Caco-2 (cell line): ENCODE measurements around the gene NLRP1. TPM values are rescaled to one million over a fixed set of nuclear protein-coding genes. Genes with fewer than 3 reads are reported as not detected.

Source experiments
- BruUV-seq: library from RNA; stranded (reverse); fragments of 400-500 nt; replicated peaks from 2 replicates; lab custom pipeline; 2021; lab: Mats Ljungman, UMichigan
- CTCF ChIA-PET: fragments of 300-600 bp; sonication (Branson Sonifier 250); formaldehyde crosslinking; loops from one replicate; lab custom pipeline; 2022; ENCODE audit warnings: antibody characterized with exemption; lab: Charles Lee
- POLR2A ChIA-PET: fragments of 300-600 bp; sonication (Branson Sonifier 250); formaldehyde crosslinking; loops from one replicate; lab custom pipeline; 2022; ENCODE audit warnings: antibody characterized with exemption; lab: Charles Lee
- DNase-seq, 2 experiments: peaks; one replicate each; pipeline versions ENCODE4 v3.0.0 to v3.0.0-alpha.2; 2020 to 2022
- H3K27me3 ChIP-seq: replicated peaks from 2 replicates; pipeline ENCODE4 v1.6.0; 2011; ENCODE audit warnings: low read length; ENCODE audit not compliant: control insufficient read depth, insufficient read depth
- H3K36me3 ChIP-seq: 2 replicates; pipeline ENCODE4 v1.5.1; 2011; ENCODE audit warnings: low read length; ENCODE audit not compliant: control insufficient read depth, insufficient read depth
- H3K4me1 ChIP-seq: fragments of 250-450 bp; sonication (Bioruptor Pico); 2 replicates; pipeline ENCODE4 v1.5.1; 2020; ENCODE audit warnings: mild to moderate bottlenecking
- H3K4me3 ChIP-seq: 2 replicates; pipeline ENCODE4 v1.5.1; 2011; ENCODE audit warnings: low read depth, mild to moderate bottlenecking, control low read depth, low read length
- H3K9me3 ChIP-seq: fragments of 250-450 bp; sonication (Bioruptor Pico); 2 replicates; pipeline ENCODE4 v1.5.1; 2020; ENCODE audit warnings: mild to moderate bottlenecking, moderate library complexity
- H3K27ac Mint-ChIP-seq: one replicate; pipeline ENCODE4 v1.8.0; 2022; ENCODE audit warnings: mixed read lengths; ENCODE audit not compliant: unreplicated experiment
- H3K27me3 Mint-ChIP-seq: one replicate; pipeline ENCODE4 v1.8.0; 2022; ENCODE audit warnings: mixed read lengths; ENCODE audit not compliant: insufficient read depth, unreplicated experiment
- H3K36me3 Mint-ChIP-seq: one replicate; pipeline ENCODE4 v1.8.0; 2022; ENCODE audit warnings: mild to moderate bottlenecking, mixed read lengths; ENCODE audit not compliant: insufficient read depth, unreplicated experiment
- H3K4me1 Mint-ChIP-seq: one replicate; pipeline ENCODE4 v1.8.0; 2022; ENCODE audit warnings: low read depth, mixed read lengths; ENCODE audit not compliant: unreplicated experiment
- H3K4me3 Mint-ChIP-seq: one replicate; pipeline ENCODE4 v1.8.0; 2022; ENCODE audit warnings: mild to moderate bottlenecking, moderate library complexity, mixed read lengths; ENCODE audit not compliant: unreplicated experiment
- H3K9me3 Mint-ChIP-seq: one replicate; pipeline ENCODE4 v1.8.0; 2022; ENCODE audit warnings: mixed read lengths; ENCODE audit not compliant: unreplicated experiment
- CTCF ChIP-seq, 2 experiments: fragments of 200-600 bp in 1 of 2; IDR thresholded peaks; 1 replicate in 1 of 2; 2 replicates in 1 of 2; pipeline versions ENCODE4 v1.5.1 to v1.8.0; 2011 to 2022; ENCODE audit warnings: antibody characterized with exemption in 1 of 2, control low read depth in 1 of 2, inconsistent platforms in 1 of 2, low read depth in 1 of 2, low read length in 1 of 2, mild to moderate bottlenecking in 1 of 2, moderate library complexity in 1 of 2; ENCODE audit not compliant: insufficient read depth in 1 of 2, severe bottlenecking in 1 of 2, unreplicated experiment in 1 of 2
- intact Hi-C: fragments of 100-400 bp; cut with micrococcal nuclease; formaldehyde crosslinking; loops from one replicate; pipeline ENCODE4 v1.10.0; 2022; ENCODE audit not compliant: unreplicated experiment
- total RNA-seq: library from RNA; stranded (reverse); gene quantifications from 2 replicates; pipeline ENCODE4 v1.2.3, GENCODE V29; 2022

Gene NLRP1
- total RNA-seq, 1 experiment from 2014 or later = 0.09 TPM

- no TSS peak for BruUV-seq
Measured at GRCh38 chr17:5540321-5540720, 44.0 kb downstream of the NLRP1 start.

GRCh38 chr17:5539286-5539685 is 45.0 kb downstream of the NLRP1 start:
- Histone ChIP-seq H3K36me3 (no peaks in the 10 kb centered on the region), H3K4me1 (no peaks in the 10 kb centered on the region), H3K4me3 (no peak overlapping the region), H3K9me3 (no peaks in the 10 kb centered on the region), H3K27me3 (no peaks in the 10 kb centered on the region)
- Mint-ChIP-seq H3K36me3 (no peaks in the 10 kb centered on the region), H3K4me1 (no peaks in the 10 kb centered on the region), H3K27ac (no peak overlapping the region), H3K9me3 (no peaks in the 10 kb centered on the region), H3K27me3 (peaks cover 6% of the 10 kb centered on the region), H3K4me3 (no peak overlapping the region)
- intact Hi-C loops = no loop called here
- ChIA-PET CTCF (no interaction called here), POLR2A (no interaction called here)
- DNase-seq = no peak
- BruUV-seq = no TSS peak
- no peak for TF ChIP-seq CTCF (IDR thresholded peaks at IDR 0.05; ENCODE audit: insufficient read depth in 1 of 2, low read depth in 1 of 2, low read length in 1 of 2, severe bottlenecking in 1 of 2, unreplicated experiment in 1 of 2)

More at GRCh38 chr17:5540321-5540720, 44.0 kb downstream of the NLRP1 start:
- intact Hi-C loops = no loop called here
- peaks cover 6% of the 10 kb centered on the region for H3K27me3 Mint-ChIP-seq
- DNase-seq = no peak
- no peaks in the 10 kb centered on the region for H3K4me1 Mint-ChIP-seq
- Histone ChIP-seq H3K36me3 (no peaks in the 10 kb centered on the region), H3K4me1 (no peaks in the 10 kb centered on the region), H3K27me3 (no peaks in the 10 kb centered on the region), H3K9me3 (no peaks in the 10 kb centered on the region), H3K4me3 (no peak overlapping the region)
- H3K9me3 Mint-ChIP-seq = no peaks in the 10 kb centered on the region
- no peaks in the 10 kb centered on the region for H3K36me3 Mint-ChIP-seq
- H3K27ac Mint-ChIP-seq = no peak overlapping the region
- POLR2A ChIA-PET = no interaction called here
- CTCF ChIA-PET = interaction anchor here (0.6 kb wide), 1 partner anchor 602 kb away, joined by 3 read pairs; no protein-coding TSS in a partner anchor
- H3K4me3 Mint-ChIP-seq = no peak overlapping the region
- TF ChIP-seq CTCF (IDR thresholded peaks at IDR 0.05; ENCODE audit: insufficient read depth in 1 of 2, low read depth in 1 of 2, low read length in 1 of 2, severe bottlenecking in 1 of 2, unreplicated experiment in 1 of 2) = no peak

- H3K27me3 ChIP-seq = no peaks in the 10 kb centered on the region
- Mint-ChIP-seq H3K27me3 (no peaks in the 10 kb centered on the region), H3K27ac (no peak overlapping the region), H3K4me3 (no peak overlapping the region), H3K4me1 (no peaks in the 10 kb centered on the region), H3K9me3 (no peaks in the 10 kb centered on the region), H3K36me3 (no peaks in the 10 kb centered on the region)
- POLR2A ChIA-PET = no interaction called here
- no peaks in the 10 kb centered on the region for H3K4me1 ChIP-seq
- no peak for TF ChIP-seq CTCF (IDR thresholded peaks at IDR 0.05; ENCODE audit: insufficient read depth in 1 of 2, low read depth in 1 of 2, low read length in 1 of 2, severe bottlenecking in 1 of 2, unreplicated experiment in 1 of 2)
- no TSS peak for BruUV-seq
- CTCF ChIA-PET = no interaction called here
- no peaks in the 10 kb centered on the region for H3K36me3 ChIP-seq
- H3K4me3 ChIP-seq = no peak overlapping the region
- DNase-seq = no peak
- intact Hi-C loops = no loop called here
- no peaks in the 10 kb centered on the region for H3K9me3 ChIP-seq
Measured at GRCh38 chr17:5536866-5537650, 47.3 kb downstream of the NLRP1 start.
